Liver (tissue), 9 donors: ENCODE measurements around the gene VIPR2. TPM values are rescaled to one million over a fixed set of nuclear protein-coding genes. Genes with fewer than 3 reads are reported as not detected.

Experiments
- DNase-seq: peaks from one replicate; pipeline ENCODE4 v3.0.0-alpha.2; 2017; ENCODE audit warnings: low spot score
- H3K27ac ChIP-seq, 2 donors: one replicate each; pipeline ENCODE4 v1.7.0; 2013; ENCODE audit warnings: inconsistent platforms in 2 of 2, low read length in 2 of 2, control low read depth in 1 of 2, low read depth in 1 of 2, mild to moderate bottlenecking in 1 of 2
- H3K27me3 ChIP-seq, 4 donors: one replicate each; pipeline versions ENCODE4 v1.6.1 to v1.7.0; 2013; ENCODE audit warnings: low read length in 3 of 4, inconsistent platforms in 1 of 4, mild to moderate bottlenecking in 1 of 4, moderate library complexity in 1 of 4; ENCODE audit not compliant: control insufficient read depth in 4 of 4, insufficient read depth in 4 of 4
- H3K36me3 ChIP-seq, 4 donors: one replicate each; pipeline versions ENCODE4 v1.6.1 to v1.7.0; 2013; ENCODE audit warnings: low read length in 3 of 4, mild to moderate bottlenecking in 3 of 4, low read depth in 1 of 4, moderate library complexity in 1 of 4; ENCODE audit not compliant: control insufficient read depth in 4 of 4, insufficient read depth in 3 of 4
- H3K4me1 ChIP-seq, 4 donors: one replicate each; pipeline versions ENCODE4 v1.6.1 to v1.7.0; 2013; ENCODE audit warnings: low read length in 3 of 4, mild to moderate bottlenecking in 3 of 4, moderate library complexity in 1 of 4; ENCODE audit not compliant: control insufficient read depth in 4 of 4, insufficient read depth in 4 of 4
- H3K4me3 ChIP-seq, 3 donors: one replicate each; pipeline versions ENCODE4 v1.6.1 to v1.7.0; 2013; ENCODE audit warnings: low read length in 3 of 3, control low read depth in 1 of 3, low read depth in 1 of 3, mild to moderate bottlenecking in 1 of 3
- H3K9ac ChIP-seq, 2 donors: one replicate each; pipeline ENCODE4 v1.7.0; 2013; ENCODE audit warnings: low read length in 2 of 2, mild to moderate bottlenecking in 2 of 2, moderate library complexity in 2 of 2, control low read depth in 1 of 2, low read depth in 1 of 2
- H3K9me3 ChIP-seq, 4 donors: one replicate each; pipeline versions ENCODE4 v1.6.1 to v1.7.0; 2013; ENCODE audit warnings: low read length in 3 of 4; ENCODE audit not compliant: control insufficient read depth in 4 of 4
- ATF3 ChIP-seq: IDR thresholded peaks from 2 replicates; pipeline ENCODE4 v1.6.1; 2016; ENCODE audit warnings: antibody characterized with exemption
- CTCF ChIP-seq: fragments of 150-350 bp; IDR thresholded peaks from 2 replicates; pipeline ENCODE4 v1.5.1; 2017; ENCODE audit warnings: improper control_type of control experiment, low read depth, low read length; ENCODE audit not compliant: missing input control
- EGR1 ChIP-seq, 2 donors: IDR thresholded peaks; 2 replicates each; pipeline ENCODE4 v1.6.1; 2016 to 2018; ENCODE audit warnings: antibody characterized with exemption in 2 of 2, low read depth in 2 of 2
- FOXA1 ChIP-seq: IDR thresholded peaks from 2 replicates; pipeline ENCODE4 v1.6.1; 2016; ENCODE audit warnings: antibody characterized with exemption
- FOXA2 ChIP-seq: IDR thresholded peaks from 2 replicates; pipeline ENCODE4 v1.6.1; 2016; ENCODE audit warnings: antibody characterized with exemption
- GABPA ChIP-seq, 2 donors: IDR thresholded peaks in 1 of 2; conservative IDR thresholded peaks in 1 of 2; 2 replicates each; pipeline ENCODE4 v1.6.1; 2016; ENCODE audit warnings: antibody characterized with exemption in 2 of 2, mild to moderate bottlenecking in 1 of 2, moderate library complexity in 1 of 2
- HNF4A ChIP-seq, 2 donors: conservative IDR thresholded peaks; 2 replicates each; pipeline ENCODE4 v1.6.1; 2016; ENCODE audit warnings: antibody characterized with exemption in 2 of 2, mild to moderate bottlenecking in 2 of 2
- HNF4G ChIP-seq: IDR thresholded peaks from 2 replicates; pipeline ENCODE4 v1.6.1; 2016; ENCODE audit warnings: antibody characterized with exemption
- JUND ChIP-seq, 2 donors: IDR thresholded peaks; 2 replicates each; pipeline ENCODE4 v1.6.1; 2016; ENCODE audit warnings: antibody characterized with exemption in 2 of 2
- NR2F2 ChIP-seq: IDR thresholded peaks from 2 replicates; pipeline ENCODE4 v1.6.1; 2016; ENCODE audit warnings: antibody characterized with exemption
- RAD21 ChIP-seq, 2 donors: IDR thresholded peaks; 2 replicates each; pipeline ENCODE4 v1.6.1; 2016; ENCODE audit warnings: antibody characterized with exemption in 2 of 2, mild to moderate bottlenecking in 2 of 2
- RXRA ChIP-seq, 2 donors: IDR thresholded peaks; 2 replicates each; pipeline ENCODE4 v1.6.1; 2017 to 2018; ENCODE audit warnings: antibody characterized with exemption in 2 of 2, mild to moderate bottlenecking in 1 of 2
- SP1 ChIP-seq: IDR thresholded peaks from 2 replicates; pipeline ENCODE4 v1.6.1; 2018; ENCODE audit warnings: antibody characterized with exemption, mild to moderate bottlenecking
- TAF1 ChIP-seq: conservative IDR thresholded peaks from 2 replicates; pipeline ENCODE4 v1.6.1; 2016; ENCODE audit warnings: antibody characterized with exemption, mild to moderate bottlenecking
- YY1 ChIP-seq: IDR thresholded peaks from 2 replicates; pipeline ENCODE4 v1.6.1; 2016; ENCODE audit warnings: antibody characterized with exemption, mild to moderate bottlenecking
- WGBS: extraction: QIAGEN DNeasy Blood & Tissue Kit; methylation state at CpG from one replicate; pipeline ENCODE4 v1.1.7; 2013; 5-methylcytosine and 5-hydroxymethylcytosine counted together
- polyA plus RNA-seq, 2 donors: library from polyadenylated mRNA; stranded (reverse) in 1 of 2; unstranded in 1 of 2; fragments of 200-250 nt in 1 of 2; fragments of >200 nt in 1 of 2; fragmentation: Nextera tagmentation in 1 of 2; extraction: Ambion mirVana in 1 of 2; gene quantifications; one replicate each; pipeline versions ENCODE4 v1.2.1 to v1.2.3, GENCODE V29; 2013 to 2015
- total RNA-seq, 2 donors: library from RNA; depleted of rRNA; stranded (reverse); fragments of >200 nt; gene quantifications; one replicate each; pipeline ENCODE4 v1.2.3, GENCODE V29; 2014
- TF ChIP-seq, protein P1 (sequence below): IDR thresholded peaks from 2 replicates; pipeline ENCODE4 v1.6.1; 2016; ENCODE audit warnings: antibody characterized with exemption
- TF ChIP-seq, protein P2 (sequence below): IDR thresholded peaks from 2 replicates; pipeline ENCODE4 v1.6.1; 2016; ENCODE audit warnings: antibody characterized with exemption, mild to moderate bottlenecking
- TF ChIP-seq, protein P3 (sequence below): IDR thresholded peaks from 2 replicates; pipeline ENCODE4 v1.6.1; 2016; ENCODE audit warnings: antibody characterized with exemption
- donor health status: healthy.
- donor health status: healthy.
- donor health status: healthy.
- donor health status: healthy.
- donor health status: healthy.

The VIPR2 gene
- total and polyA plus RNA-seq, 4 donors = 0.05 to 0.17 (median 0.10) TPM; not detected in 1

GRCh38 chr7:158988996-158989395 lies 155.7 kb downstream of the VIPR2 start:
- Histone ChIP-seq H3K4me1 (no peaks in the 10 kb centered on the region), H3K27me3 (peaks cover 0 to 10% (median 1%) of the 10 kb centered on the region in 4 donors), H3K9ac (no peak overlapping the region), H3K36me3 (no peaks in the 10 kb centered on the region), H3K27ac (no peak overlapping the region), H3K4me3 (no peak overlapping the region), H3K9me3 (peaks cover 3 to 12% (median 6%) of the 10 kb centered on the region in 4 donors)
- WGBS = 62% methylated on average over 2 of the region's 2 CpGs
- DNase-seq = no peak
- TF ChIP-seq, protein P1, sequence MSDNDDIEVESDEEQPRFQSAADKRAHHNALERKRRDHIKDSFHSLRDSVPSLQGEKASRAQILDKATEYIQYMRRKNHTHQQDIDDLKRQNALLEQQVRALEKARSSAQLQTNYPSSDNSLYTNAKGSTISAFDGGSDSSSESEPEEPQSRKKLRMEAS = no peak
- TF ChIP-seq, protein P2, sequence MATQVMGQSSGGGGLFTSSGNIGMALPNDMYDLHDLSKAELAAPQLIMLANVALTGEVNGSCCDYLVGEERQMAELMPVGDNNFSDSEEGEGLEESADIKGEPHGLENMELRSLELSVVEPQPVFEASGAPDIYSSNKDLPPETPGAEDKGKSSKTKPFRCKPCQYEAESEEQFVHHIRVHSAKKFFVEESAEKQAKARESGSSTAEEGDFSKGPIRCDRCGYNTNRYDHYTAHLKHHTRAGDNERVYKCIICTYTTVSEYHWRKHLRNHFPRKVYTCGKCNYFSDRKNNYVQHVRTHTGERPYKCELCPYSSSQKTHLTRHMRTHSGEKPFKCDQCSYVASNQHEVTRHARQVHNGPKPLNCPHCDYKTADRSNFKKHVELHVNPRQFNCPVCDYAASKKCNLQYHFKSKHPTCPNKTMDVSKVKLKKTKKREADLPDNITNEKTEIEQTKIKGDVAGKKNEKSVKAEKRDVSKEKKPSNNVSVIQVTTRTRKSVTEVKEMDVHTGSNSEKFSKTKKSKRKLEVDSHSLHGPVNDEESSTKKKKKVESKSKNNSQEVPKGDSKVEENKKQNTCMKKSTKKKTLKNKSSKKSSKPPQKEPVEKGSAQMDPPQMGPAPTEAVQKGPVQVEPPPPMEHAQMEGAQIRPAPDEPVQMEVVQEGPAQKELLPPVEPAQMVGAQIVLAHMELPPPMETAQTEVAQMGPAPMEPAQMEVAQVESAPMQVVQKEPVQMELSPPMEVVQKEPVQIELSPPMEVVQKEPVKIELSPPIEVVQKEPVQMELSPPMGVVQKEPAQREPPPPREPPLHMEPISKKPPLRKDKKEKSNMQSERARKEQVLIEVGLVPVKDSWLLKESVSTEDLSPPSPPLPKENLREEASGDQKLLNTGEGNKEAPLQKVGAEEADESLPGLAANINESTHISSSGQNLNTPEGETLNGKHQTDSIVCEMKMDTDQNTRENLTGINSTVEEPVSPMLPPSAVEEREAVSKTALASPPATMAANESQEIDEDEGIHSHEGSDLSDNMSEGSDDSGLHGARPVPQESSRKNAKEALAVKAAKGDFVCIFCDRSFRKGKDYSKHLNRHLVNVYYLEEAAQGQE = no peak
- TF ChIP-seq TAF1 = no peak
- TF ChIP-seq FOXA2 = no peak
- TF ChIP-seq FOXA1 = no peak
- TF ChIP-seq RAD21 (IDR thresholded peaks at IDR 0.05) = no peak
- no peak for TF ChIP-seq YY1
- no peak for TF ChIP-seq HNF4A (conservative IDR thresholded peaks at IDR 0.05)
- TF ChIP-seq CTCF = no peak
- TF ChIP-seq EGR1 (IDR thresholded peaks at IDR 0.05; ENCODE audit: low read depth in 2 of 2) = no peak
- TF ChIP-seq RXRA (IDR thresholded peaks at IDR 0.05) = no peak
- no peak for TF ChIP-seq JUND (IDR thresholded peaks at IDR 0.05)
- no peak for TF ChIP-seq NR2F2
- TF ChIP-seq HNF4G = no peak
- TF ChIP-seq GABPA (IDR thresholded peaks at IDR 0.05 in 1 of 2, conservative IDR thresholded peaks at IDR 0.05 in 1 of 2) = no peak
- TF ChIP-seq ATF3 = no peak
- TF ChIP-seq, protein P3, sequence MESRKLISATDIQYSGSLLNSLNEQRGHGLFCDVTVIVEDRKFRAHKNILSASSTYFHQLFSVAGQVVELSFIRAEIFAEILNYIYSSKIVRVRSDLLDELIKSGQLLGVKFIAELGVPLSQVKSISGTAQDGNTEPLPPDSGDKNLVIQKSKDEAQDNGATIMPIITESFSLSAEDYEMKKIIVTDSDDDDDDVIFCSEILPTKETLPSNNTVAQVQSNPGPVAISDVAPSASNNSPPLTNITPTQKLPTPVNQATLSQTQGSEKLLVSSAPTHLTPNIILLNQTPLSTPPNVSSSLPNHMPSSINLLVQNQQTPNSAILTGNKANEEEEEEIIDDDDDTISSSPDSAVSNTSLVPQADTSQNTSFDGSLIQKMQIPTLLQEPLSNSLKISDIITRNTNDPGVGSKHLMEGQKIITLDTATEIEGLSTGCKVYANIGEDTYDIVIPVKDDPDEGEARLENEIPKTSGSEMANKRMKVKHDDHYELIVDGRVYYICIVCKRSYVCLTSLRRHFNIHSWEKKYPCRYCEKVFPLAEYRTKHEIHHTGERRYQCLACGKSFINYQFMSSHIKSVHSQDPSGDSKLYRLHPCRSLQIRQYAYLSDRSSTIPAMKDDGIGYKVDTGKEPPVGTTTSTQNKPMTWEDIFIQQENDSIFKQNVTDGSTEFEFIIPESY = no peak
- no peak for TF ChIP-seq SP1
